ENCODE measurements around the gene PRKN.

Gene PRKN

DNA sequence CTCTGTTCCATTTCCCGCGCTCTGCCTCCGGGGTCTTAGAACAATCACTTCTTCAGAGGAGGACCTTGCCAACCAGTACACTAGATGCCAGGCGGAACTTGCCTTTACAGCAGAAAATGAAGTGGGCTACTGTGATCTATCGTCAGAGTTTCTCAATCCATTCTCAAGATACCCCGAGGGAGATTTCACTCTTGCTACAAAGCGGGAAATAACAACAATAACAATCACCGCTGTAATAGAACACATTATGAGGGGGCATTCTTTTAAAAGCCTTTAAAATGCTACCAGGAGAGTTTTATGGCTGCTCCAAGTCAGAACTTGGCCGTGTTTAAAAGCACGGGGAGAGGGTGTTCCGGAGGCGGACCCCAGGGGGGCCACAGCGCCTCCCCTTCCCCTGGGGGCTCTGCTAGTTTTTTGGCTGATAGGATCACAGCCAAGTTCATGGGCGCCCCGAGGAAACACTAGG lies 836.7 kb downstream of the PRKN start (continued):
- TF ChIP-seq, protein P1, sequence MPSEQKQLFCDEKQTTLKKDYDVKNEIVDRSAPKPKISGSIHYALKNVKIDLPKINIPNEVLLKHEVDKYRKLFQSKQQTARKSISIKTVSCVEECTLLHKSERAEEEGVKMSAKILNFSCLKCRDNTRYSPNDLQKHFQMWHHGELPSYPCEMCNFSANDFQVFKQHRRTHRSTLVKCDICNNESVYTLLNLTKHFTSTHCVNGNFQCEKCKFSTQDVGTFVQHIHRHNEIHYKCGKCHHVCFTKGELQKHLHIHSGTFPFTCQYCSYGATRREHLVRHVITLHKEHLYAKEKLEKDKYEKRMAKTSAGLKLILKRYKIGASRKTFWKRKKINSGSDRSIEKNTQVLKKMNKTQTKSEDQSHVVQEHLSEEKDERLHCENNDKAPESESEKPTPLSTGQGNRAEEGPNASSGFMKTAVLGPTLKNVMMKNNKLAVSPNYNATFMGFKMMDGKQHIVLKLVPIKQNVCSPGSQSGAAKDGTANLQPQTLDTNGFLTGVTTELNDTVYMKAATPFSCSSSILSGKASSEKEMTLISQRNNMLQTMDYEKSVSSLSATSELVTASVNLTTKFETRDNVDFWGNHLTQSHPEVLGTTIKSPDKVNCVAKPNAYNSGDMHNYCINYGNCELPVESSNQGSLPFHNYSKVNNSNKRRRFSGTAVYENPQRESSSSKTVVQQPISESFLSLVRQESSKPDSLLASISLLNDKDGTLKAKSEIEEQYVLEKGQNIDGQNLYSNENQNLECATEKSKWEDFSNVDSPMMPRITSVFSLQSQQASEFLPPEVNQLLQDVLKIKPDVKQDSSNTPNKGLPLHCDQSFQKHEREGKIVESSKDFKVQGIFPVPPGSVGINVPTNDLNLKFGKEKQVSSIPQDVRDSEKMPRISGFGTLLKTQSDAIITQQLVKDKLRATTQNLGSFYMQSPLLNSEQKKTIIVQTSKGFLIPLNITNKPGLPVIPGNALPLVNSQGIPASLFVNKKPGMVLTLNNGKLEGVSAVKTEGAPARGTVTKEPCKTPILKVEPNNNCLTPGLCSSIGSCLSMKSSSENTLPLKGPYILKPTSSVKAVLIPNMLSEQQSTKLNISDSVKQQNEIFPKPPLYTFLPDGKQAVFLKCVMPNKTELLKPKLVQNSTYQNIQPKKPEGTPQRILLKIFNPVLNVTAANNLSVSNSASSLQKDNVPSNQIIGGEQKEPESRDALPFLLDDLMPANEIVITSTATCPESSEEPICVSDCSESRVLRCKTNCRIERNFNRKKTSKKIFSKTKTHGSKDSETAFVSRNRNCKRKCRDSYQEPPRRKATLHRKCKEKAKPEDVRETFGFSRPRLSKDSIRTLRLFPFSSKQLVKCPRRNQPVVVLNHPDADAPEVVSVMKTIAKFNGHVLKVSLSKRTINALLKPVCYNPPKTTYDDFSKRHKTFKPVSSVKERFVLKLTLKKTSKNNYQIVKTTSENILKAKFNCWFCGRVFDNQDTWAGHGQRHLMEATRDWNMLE (tag by site-specific recombination; conservative IDR thresholded peaks at IDR 0.05; ENCODE audit: low read depth): peak; percentile 41; the same call in 1 of the 2 replicates
- TF ChIP-seq ZIC2 (tag by site-specific recombination; IDR thresholded peaks at IDR 0.05) (peak; percentile 84), OSR2 (tag by site-specific recombination; IDR thresholded peaks at IDR 0.05) (peak; percentile 62; the same call in 1 of the 2 replicates), OVOL3 (tag by site-specific recombination; IDR thresholded peaks at IDR 0.05) (no peak), GLI2 (tag by site-specific recombination; IDR thresholded peaks at IDR 0.05; ENCODE audit: borderline replicate concordance, low read depth) (no peak), ZNF621 (tag by site-specific recombination; IDR thresholded peaks at IDR 0.05) (no peak), ZNF658 (tag by site-specific recombination; IDR thresholded peaks at IDR 0.05) (no peak), MZF1 (tag by site-specific recombination; IDR thresholded peaks at IDR 0.05; ENCODE audit: borderline replicate concordance) (peak; percentile 36; the same call in 1 of the 2 replicates), ZNF112 (tag by site-specific recombination; IDR thresholded peaks at IDR 0.05) (no peak), ZNF416 (tag by site-specific recombination; IDR thresholded peaks at IDR 0.05) (no peak), ZNF423 (tag by site-specific recombination; IDR thresholded peaks at IDR 0.05) (0 out of 2 replicates have a peak, but pooled peaks have one; percentile 27), ZNF394 (tag by site-specific recombination; IDR thresholded peaks at IDR 0.05; ENCODE audit: borderline replicate concordance) (no peak), ZNF266 (tag by site-specific recombination; IDR thresholded peaks at IDR 0.05; ENCODE audit: low read depth) (no peak), ZNF16 (tag by site-specific recombination; IDR thresholded peaks at IDR 0.05; ENCODE audit: low read depth) (no peak), YY1 (tag by site-specific recombination; IDR thresholded peaks at IDR 0.05) (no peak), ZNF335 (tag by site-specific recombination; conservative IDR thresholded peaks at IDR 0.05) (0 out of 2 replicates have a peak, but pooled peaks have one; percentile 24), ZNF701 (tag by site-specific recombination; IDR thresholded peaks at IDR 0.05) (no peak), HOXA7 (CRISPR knock-in tag; IDR thresholded peaks at IDR 0.05; ENCODE audit: borderline replicate concordance) (no peak), ZNF830 (tag by site-specific recombination; IDR thresholded peaks at IDR 0.05; ENCODE audit: low read depth) (no peak), ZSCAN23 (tag by site-specific recombination; IDR thresholded peaks at IDR 0.05) (no peak), ZNF37A (tag by site-specific recombination; IDR thresholded peaks at IDR 0.05) (no peak), ZNF341 (tag by site-specific recombination; IDR thresholded peaks at IDR 0.05; ENCODE audit: low read depth) (peak; percentile 66), ZNF776 (tag by site-specific recombination; IDR thresholded peaks at IDR 0.05; ENCODE audit: borderline replicate concordance) (no peak), ZNF157 (tag by site-specific recombination; IDR thresholded peaks at IDR 0.05) (no peak)
- TF ChIP-seq, protein P2, sequence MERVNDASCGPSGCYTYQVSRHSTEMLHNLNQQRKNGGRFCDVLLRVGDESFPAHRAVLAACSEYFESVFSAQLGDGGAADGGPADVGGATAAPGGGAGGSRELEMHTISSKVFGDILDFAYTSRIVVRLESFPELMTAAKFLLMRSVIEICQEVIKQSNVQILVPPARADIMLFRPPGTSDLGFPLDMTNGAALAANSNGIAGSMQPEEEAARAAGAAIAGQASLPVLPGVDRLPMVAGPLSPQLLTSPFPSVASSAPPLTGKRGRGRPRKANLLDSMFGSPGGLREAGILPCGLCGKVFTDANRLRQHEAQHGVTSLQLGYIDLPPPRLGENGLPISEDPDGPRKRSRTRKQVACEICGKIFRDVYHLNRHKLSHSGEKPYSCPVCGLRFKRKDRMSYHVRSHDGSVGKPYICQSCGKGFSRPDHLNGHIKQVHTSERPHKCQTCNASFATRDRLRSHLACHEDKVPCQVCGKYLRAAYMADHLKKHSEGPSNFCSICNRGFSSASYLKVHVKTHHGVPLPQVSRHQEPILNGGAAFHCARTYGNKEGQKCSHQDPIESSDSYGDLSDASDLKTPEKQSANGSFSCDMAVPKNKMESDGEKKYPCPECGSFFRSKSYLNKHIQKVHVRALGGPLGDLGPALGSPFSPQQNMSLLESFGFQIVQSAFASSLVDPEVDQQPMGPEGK (tag by site-specific recombination; IDR thresholded peaks at IDR 0.05): peak; percentile 25; the same call in 1 of the 2 replicates
- TF ChIP-seq, protein P3, sequence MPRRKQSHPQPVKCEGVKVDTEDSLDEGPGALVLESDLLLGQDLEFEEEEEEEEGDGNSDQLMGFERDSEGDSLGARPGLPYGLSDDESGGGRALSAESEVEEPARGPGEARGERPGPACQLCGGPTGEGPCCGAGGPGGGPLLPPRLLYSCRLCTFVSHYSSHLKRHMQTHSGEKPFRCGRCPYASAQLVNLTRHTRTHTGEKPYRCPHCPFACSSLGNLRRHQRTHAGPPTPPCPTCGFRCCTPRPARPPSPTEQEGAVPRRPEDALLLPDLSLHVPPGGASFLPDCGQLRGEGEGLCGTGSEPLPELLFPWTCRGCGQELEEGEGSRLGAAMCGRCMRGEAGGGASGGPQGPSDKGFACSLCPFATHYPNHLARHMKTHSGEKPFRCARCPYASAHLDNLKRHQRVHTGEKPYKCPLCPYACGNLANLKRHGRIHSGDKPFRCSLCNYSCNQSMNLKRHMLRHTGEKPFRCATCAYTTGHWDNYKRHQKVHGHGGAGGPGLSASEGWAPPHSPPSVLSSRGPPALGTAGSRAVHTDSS (tag by site-specific recombination; IDR thresholded peaks at IDR 0.05): no peak
- TF ChIP-seq, protein P4, sequence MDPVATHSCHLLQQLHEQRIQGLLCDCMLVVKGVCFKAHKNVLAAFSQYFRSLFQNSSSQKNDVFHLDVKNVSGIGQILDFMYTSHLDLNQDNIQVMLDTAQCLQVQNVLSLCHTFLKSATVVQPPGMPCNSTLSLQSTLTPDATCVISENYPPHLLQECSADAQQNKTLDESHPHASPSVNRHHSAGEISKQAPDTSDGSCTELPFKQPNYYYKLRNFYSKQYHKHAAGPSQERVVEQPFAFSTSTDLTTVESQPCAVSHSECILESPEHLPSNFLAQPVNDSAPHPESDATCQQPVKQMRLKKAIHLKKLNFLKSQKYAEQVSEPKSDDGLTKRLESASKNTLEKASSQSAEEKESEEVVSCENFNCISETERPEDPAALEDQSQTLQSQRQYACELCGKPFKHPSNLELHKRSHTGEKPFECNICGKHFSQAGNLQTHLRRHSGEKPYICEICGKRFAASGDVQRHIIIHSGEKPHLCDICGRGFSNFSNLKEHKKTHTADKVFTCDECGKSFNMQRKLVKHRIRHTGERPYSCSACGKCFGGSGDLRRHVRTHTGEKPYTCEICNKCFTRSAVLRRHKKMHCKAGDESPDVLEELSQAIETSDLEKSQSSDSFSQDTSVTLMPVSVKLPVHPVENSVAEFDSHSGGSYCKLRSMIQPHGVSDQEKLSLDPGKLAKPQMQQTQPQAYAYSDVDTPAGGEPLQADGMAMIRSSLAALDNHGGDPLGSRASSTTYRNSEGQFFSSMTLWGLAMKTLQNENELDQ (tag by site-specific recombination; IDR thresholded peaks at IDR 0.05; ENCODE audit: low read depth): no peak
